Measurements from ENCODE around the gene ZFHX3.

ZFHX3 gene

GRCh38 chr16:72969812-72970211, 78.1 kb downstream of the ZFHX3 start:
- CTCF ChIA-PET, result no interaction called here
- peaks cover 7% of the 10 kb centered on the region for H3K27me3 Mint-ChIP-seq
- H3K27ac Mint-ChIP-seq, result no peak overlapping the region
- no peaks in the 10 kb centered on the region for H3K4me1 Mint-ChIP-seq
- H3K36me3 Mint-ChIP-seq, result no peaks in the 10 kb centered on the region
- peaks cover 3% of the 10 kb centered on the region for H3K9me3 Mint-ChIP-seq
- no peak for DNase-seq
- H3K4me3 Mint-ChIP-seq, result no peak overlapping the region

GRCh38 chr16:72969146-72969545, 78.8 kb downstream of the ZFHX3 start:
- Mint-ChIP-seq H3K36me3 (no peaks in the 10 kb centered on the region), H3K4me3 (no peak overlapping the region), H3K27me3 (peaks cover 7% of the 10 kb centered on the region), H3K4me1 (no peaks in the 10 kb centered on the region), H3K9me3 (peaks cover 3% of the 10 kb centered on the region), H3K27ac (no peak overlapping the region)
- no peak for DNase-seq
- CTCF ChIA-PET, result interaction anchor here (0.6 kb wide), 1 partner anchor 1860 kb away, joined by 3 read pairs; no protein-coding TSS in a partner anchor

- H3K4me1 Mint-ChIP-seq, result no peaks in the 10 kb centered on the region
- H3K27me3 Mint-ChIP-seq, result peaks cover 9% of the 10 kb centered on the region
- no peak overlapping the region for H3K27ac Mint-ChIP-seq
- H3K36me3 Mint-ChIP-seq, result no peaks in the 10 kb centered on the region
- DNase-seq, result no peak
- CTCF ChIA-PET, result no interaction called here
- peaks cover 3% of the 10 kb centered on the region for H3K9me3 Mint-ChIP-seq
- no peak overlapping the region for H3K4me3 Mint-ChIP-seq
These were observed 80.0 kb downstream of the ZFHX3 start for GRCh38 chr16:72967941-72968340.

DNA sequence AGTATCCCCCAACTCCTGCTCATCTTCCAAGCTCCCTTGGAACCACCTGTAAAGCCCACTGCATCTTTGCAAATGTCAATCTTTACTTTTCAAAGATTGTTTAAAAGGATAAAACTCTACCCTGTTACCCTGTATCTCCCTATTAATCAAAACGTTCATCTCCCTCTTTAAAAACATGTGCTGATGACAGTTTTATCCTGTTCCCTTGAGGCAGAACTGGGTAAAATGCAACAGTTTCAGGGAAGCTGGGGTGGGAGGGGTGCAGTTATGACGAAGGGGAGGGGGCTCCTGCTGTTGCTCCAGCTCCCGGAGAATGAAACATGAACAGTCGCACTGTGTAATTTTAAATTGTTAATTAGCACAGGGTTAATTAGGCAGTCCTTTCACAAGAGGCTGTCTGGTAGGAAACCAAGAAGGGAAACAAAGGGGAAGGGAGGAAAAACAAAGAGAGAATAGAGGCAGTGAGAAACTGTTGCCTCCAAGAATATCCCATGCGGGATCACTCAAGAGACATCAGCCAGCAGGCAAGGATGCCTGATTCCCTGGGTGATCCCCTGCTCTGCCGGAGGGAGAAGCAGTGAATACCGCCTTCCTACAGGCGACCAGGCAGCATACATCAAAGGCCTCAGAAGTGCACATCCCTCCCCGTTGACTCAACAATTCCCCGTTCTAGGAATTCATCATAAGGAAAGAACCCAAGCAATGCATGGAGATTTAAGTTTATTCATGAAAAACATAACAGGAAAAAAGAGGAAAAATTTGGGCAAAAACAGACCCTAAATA, 84.2 kb downstream of the ZFHX3 start:
- DNase-seq, result no peak
- Mint-ChIP-seq H3K27ac (no peak overlapping the region), H3K36me3 (no peaks in the 10 kb centered on the region), H3K9me3 (peaks cover 10% of the 10 kb centered on the region), H3K4me1 (peaks cover 3% of the 10 kb centered on the region), H3K4me3 (no peak overlapping the region), H3K27me3 (peaks cover 19% of the 10 kb centered on the region)
- CTCF ChIA-PET, result interaction anchor here (1.0 kb wide), 1 partner anchor 131 kb away, joined by 4 read pairs; no protein-coding TSS in a partner anchor

- no peak overlapping the region for H3K4me3 Mint-ChIP-seq
- H3K27me3 Mint-ChIP-seq, result peaks cover 19% of the 10 kb centered on the region
- H3K9me3 Mint-ChIP-seq, result peaks cover 12% of the 10 kb centered on the region
- DNase-seq, result no peak
- no peak overlapping the region for H3K27ac Mint-ChIP-seq
- no peaks in the 10 kb centered on the region for H3K36me3 Mint-ChIP-seq
- CTCF ChIA-PET, result interaction anchor here (1.3 kb wide), 1 partner anchor 29 kb away, joined by 3 read pairs; no protein-coding TSS in a partner anchor
- peaks cover 3% of the 10 kb centered on the region for H3K4me1 Mint-ChIP-seq
These were observed 85.6 kb downstream of the ZFHX3 start for GRCh38 chr16:72962347-72962746.

- peaks cover 16% of the 10 kb centered on the region for H3K27me3 Mint-ChIP-seq
- H3K4me1 Mint-ChIP-seq, result peaks cover 3% of the 10 kb centered on the region
- DNase-seq, result no peak
- no peak overlapping the region for H3K27ac Mint-ChIP-seq
- no peak overlapping the region for H3K4me3 Mint-ChIP-seq
- peaks cover 14% of the 10 kb centered on the region for H3K9me3 Mint-ChIP-seq
- no peaks in the 10 kb centered on the region for H3K36me3 Mint-ChIP-seq
- CTCF ChIA-PET, result interaction anchor here (1.3 kb wide), 1 partner anchor 29 kb away, joined by 3 read pairs; no protein-coding TSS in a partner anchor
These were observed 86.1 kb downstream of the ZFHX3 start for GRCh38 chr16:72961863-72962262.

GRCh38 chr16:72961115-72961832, 86.7 kb downstream of the ZFHX3 start:
- Mint-ChIP-seq H3K36me3 (no peaks in the 10 kb centered on the region), H3K4me3 (no peak overlapping the region), H3K9me3 (peaks cover 14% of the 10 kb centered on the region), H3K27me3 (peaks cover 16% of the 10 kb centered on the region), H3K27ac (no peak overlapping the region), H3K4me1 (peaks cover 3% of the 10 kb centered on the region)
- CTCF ChIA-PET, result interaction anchor here (0.7 to 1.3 kb wide), 3 partner anchors 28 to 114 kb away, joined by 3 read pairs; no protein-coding TSS in a partner anchor
- no peak for DNase-seq

DNA sequence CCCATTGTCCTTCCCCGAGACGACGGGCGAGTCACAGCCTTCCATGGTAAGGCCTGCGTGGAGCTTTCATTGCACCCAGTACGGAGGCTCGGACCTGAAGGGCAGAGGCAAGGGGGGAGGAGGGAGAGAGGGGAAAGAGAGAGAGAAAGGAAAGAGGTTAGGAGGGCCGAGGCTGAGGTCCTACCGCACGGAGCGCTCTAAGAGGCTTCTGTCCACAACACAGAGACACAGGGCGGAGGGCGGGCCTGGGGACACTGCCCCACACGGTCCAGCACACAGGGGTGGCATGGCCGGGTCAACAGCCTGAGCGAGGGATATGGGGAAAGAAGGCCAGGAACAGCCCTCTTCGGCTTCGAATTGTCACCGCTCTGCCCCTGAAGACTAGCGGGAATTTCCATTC, 87.8 kb downstream of the ZFHX3 start:
- no peak for DNase-seq
- CTCF ChIA-PET, result no interaction called here
- Mint-ChIP-seq H3K4me1 (peaks cover 3% of the 10 kb centered on the region), H3K27me3 (peaks cover 14% of the 10 kb centered on the region), H3K27ac (no peak overlapping the region), H3K36me3 (no peaks in the 10 kb centered on the region), H3K9me3 (peaks cover 14% of the 10 kb centered on the region), H3K4me3 (no peak overlapping the region)

DNA sequence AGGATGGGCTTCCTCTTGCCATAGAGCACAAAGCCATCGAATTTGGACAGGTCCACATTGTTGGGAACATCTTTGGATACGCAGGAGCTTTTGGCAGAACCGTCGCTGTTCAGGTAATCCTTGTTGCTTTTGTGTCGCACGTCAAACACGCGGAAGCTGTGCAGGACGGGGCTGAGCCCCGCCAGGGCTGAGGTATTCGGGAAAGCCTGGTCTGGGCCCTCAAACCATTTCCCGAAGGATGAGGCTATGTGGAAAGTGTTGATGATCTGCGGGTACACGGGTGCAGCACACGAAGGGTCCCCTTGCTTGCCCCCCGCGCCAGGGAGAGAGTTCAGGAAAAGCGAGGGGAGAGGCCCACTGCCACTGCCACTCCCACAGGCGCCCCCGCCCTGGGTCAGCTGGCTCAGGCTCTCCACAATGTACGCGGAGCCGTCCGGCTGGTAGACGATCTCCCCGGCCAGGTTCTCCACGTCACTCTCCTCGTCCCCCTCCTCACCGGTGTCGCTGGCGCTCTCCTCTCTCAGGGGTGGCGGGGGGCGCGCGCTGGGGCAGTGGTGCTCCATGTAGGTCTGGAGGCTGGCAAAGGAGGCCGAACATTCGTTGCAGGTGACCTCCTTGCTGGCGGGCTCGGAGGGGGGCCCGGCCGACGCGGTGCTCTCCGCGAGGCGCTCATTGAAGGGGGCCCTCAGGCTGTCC, 88.5 kb downstream of the ZFHX3 start:
- DNase-seq, result no peak
- no peak overlapping the region for H3K4me3 Mint-ChIP-seq
- H3K27me3 Mint-ChIP-seq, result peaks cover 13% of the 10 kb centered on the region

GRCh38 chr16:72958522-72959076, 89.3 kb downstream of the ZFHX3 start:
- H3K9me3 Mint-ChIP-seq, result peaks cover 14% of the 10 kb centered on the region
- H3K4me3 Mint-ChIP-seq, result no peak overlapping the region
- CTCF ChIA-PET, result no interaction called here
- no peak for DNase-seq
- H3K27ac Mint-ChIP-seq, result no peak overlapping the region
- peaks cover 3% of the 10 kb centered on the region for H3K4me1 Mint-ChIP-seq
- peaks cover 13% of the 10 kb centered on the region for H3K27me3 Mint-ChIP-seq
- no peaks in the 10 kb centered on the region for H3K36me3 Mint-ChIP-seq

More for the DNA sequence above, 88.5 kb downstream of the ZFHX3 start:
- Mint-ChIP-seq H3K36me3 (no peaks in the 10 kb centered on the region), H3K9me3 (peaks cover 14% of the 10 kb centered on the region), H3K4me1 (peaks cover 3% of the 10 kb centered on the region), H3K27ac (no peak overlapping the region)
- CTCF ChIA-PET, result no interaction called here

GRCh38 chr16:72957303-72958277, 90.3 kb downstream of the ZFHX3 start:
- Mint-ChIP-seq H3K27me3 (peaks cover 7% of the 10 kb centered on the region), H3K36me3 (no peaks in the 10 kb centered on the region), H3K27ac (no peak overlapping the region), H3K9me3 (peaks cover 11% of the 10 kb centered on the region), H3K4me3 (no peak overlapping the region), H3K4me1 (peaks cover 3% of the 10 kb centered on the region)
- CTCF ChIA-PET, result no interaction called here
- no peak for DNase-seq

DNA sequence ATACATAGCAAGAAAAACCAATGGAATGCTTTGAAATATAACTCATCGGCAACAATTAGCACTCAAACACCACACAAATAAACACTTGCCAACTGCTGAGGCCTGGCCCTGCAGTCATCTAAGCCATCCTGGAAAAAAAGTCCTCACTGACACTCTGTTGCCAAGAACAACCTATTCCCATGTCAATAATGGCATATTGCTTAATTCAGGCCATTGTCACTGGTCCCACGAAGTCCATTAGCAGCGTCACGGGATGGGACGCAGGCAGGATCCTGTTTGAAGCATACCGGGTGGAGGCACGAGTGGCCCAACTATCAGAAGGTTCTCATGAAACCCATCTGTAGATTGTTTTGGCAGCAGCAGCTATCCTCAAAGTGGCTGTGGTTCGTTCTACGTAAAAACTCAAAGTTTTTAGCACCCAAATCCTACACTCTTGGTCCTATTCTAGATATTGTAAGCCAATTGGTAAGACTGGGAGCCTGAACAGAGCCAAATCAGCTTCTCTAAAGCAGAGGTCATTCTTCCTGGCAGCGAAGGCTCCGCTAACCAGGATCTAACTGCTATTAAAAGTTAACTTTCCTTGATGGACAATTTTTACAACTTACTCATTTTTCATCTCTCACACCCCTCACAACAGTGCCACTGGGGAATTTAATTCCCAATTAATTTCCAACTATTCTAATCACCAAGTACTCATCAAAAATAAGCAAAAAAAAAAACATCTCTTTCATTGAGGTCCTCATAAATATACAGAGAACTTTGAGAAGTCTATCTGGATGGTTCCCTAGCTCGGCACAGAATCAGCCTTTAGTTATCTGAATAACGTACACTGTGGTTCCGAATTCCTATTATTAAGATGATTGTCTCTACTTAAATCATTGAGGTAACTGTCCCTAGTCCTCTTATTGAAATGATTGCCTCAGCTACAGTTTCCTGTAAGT, 91.5 kb downstream of the ZFHX3 start:
- CTCF ChIA-PET, result no interaction called here
- no peak for DNase-seq
- H3K4me3 Mint-ChIP-seq, result no peak overlapping the region
- H3K27ac Mint-ChIP-seq, result no peak overlapping the region
- H3K4me1 Mint-ChIP-seq, result peaks cover 3% of the 10 kb centered on the region
- H3K27me3 Mint-ChIP-seq, result peaks cover 1% of the 10 kb centered on the region
- peaks cover 11% of the 10 kb centered on the region for H3K9me3 Mint-ChIP-seq
- H3K36me3 Mint-ChIP-seq, result no peaks in the 10 kb centered on the region
